GM12873 (cell line): ENCODE data around the gene TIPRL.

Experiments
- CTCF ChIP-seq: IDR thresholded peaks from 2 replicates; pipeline ENCODE4 v1.5.1; 2012; ENCODE audit warnings: low read depth, mild to moderate bottlenecking, moderate library complexity, low read length, control low read depth; ENCODE audit not compliant: insufficient read depth; ENCODE audit errors: missing control alignments

Gene TIPRL

DNA sequence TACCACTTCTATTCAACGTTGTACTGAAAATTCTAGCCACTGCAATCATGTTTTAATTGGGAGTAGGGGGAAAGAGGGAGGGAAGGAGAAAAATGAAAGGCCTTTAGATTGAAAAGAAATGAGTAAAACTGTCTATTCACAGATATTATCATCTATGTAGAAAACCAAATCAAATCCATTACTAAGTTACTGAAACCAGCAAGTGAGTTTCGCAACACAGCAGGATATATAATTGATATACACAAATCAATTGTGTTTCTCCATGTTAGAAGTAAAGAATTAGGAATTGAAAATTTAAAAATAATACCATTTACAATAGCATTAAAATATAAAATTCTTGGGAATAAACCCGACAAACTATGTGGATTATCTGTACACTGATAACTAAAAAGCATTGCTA is 66.3 kb downstream of the TIPRL start:
- no peak for TF ChIP-seq CTCF

- no peak for TF ChIP-seq CTCF
Measured at GRCh38 chr1:168246506-168246905, 67.7 kb downstream of the TIPRL start.
